Liver (tissue), 3 donors: ENCODE results near the gene CCBE1.

Experiments
- ATF3 ChIP-seq: IDR thresholded peaks from 2 replicates; pipeline ENCODE4 v1.6.1; 2016; ENCODE audit warnings: antibody characterized with exemption
- CTCF ChIP-seq: fragments of 150-350 bp; IDR thresholded peaks from 2 replicates; pipeline ENCODE4 v1.5.1; 2017; ENCODE audit warnings: improper control_type of control experiment, low read depth, low read length; ENCODE audit not compliant: missing input control
- EGR1 ChIP-seq, 2 donors: IDR thresholded peaks; 2 replicates each; pipeline ENCODE4 v1.6.1; 2016 to 2018; ENCODE audit warnings: antibody characterized with exemption in 2 of 2, low read depth in 2 of 2
- GABPA ChIP-seq, 2 donors: IDR thresholded peaks in 1 of 2; conservative IDR thresholded peaks in 1 of 2; 2 replicates each; pipeline ENCODE4 v1.6.1; 2016; ENCODE audit warnings: antibody characterized with exemption in 2 of 2, mild to moderate bottlenecking in 1 of 2, moderate library complexity in 1 of 2
- HNF4G ChIP-seq: IDR thresholded peaks from 2 replicates; pipeline ENCODE4 v1.6.1; 2016; ENCODE audit warnings: antibody characterized with exemption
- JUND ChIP-seq, 2 donors: IDR thresholded peaks; 2 replicates each; pipeline ENCODE4 v1.6.1; 2016; ENCODE audit warnings: antibody characterized with exemption in 2 of 2
- RAD21 ChIP-seq, 2 donors: IDR thresholded peaks; 2 replicates each; pipeline ENCODE4 v1.6.1; 2016; ENCODE audit warnings: antibody characterized with exemption in 2 of 2, mild to moderate bottlenecking in 2 of 2
- REST ChIP-seq: IDR thresholded peaks from 2 replicates; pipeline ENCODE4 v1.6.1; 2016; ENCODE audit warnings: antibody characterized with exemption, mild to moderate bottlenecking
- RXRA ChIP-seq, 2 donors: IDR thresholded peaks; 2 replicates each; pipeline ENCODE4 v1.6.1; 2017 to 2018; ENCODE audit warnings: antibody characterized with exemption in 2 of 2, mild to moderate bottlenecking in 1 of 2
- SP1 ChIP-seq: IDR thresholded peaks from 2 replicates; pipeline ENCODE4 v1.6.1; 2018; ENCODE audit warnings: antibody characterized with exemption, mild to moderate bottlenecking
- TAF1 ChIP-seq: conservative IDR thresholded peaks from 2 replicates; pipeline ENCODE4 v1.6.1; 2016; ENCODE audit warnings: antibody characterized with exemption, mild to moderate bottlenecking
- YY1 ChIP-seq: IDR thresholded peaks from 2 replicates; pipeline ENCODE4 v1.6.1; 2016; ENCODE audit warnings: antibody characterized with exemption, mild to moderate bottlenecking
- donor health status: healthy.
- donor health status: healthy.

GRCh38 chr18:59479776-59480175, 217.4 kb downstream of the CCBE1 start:
- no peak for TF ChIP-seq JUND (IDR thresholded peaks at IDR 0.05)
- no peak for TF ChIP-seq RAD21 (IDR thresholded peaks at IDR 0.05)
- no peak for TF ChIP-seq REST
- no peak for TF ChIP-seq TAF1
- no peak for TF ChIP-seq CTCF
- TF ChIP-seq ATF3: no peak
- TF ChIP-seq HNF4G: no peak
- TF ChIP-seq YY1: no peak
- no peak for TF ChIP-seq GABPA (IDR thresholded peaks at IDR 0.05 in 1 of 2, conservative IDR thresholded peaks at IDR 0.05 in 1 of 2)
- no peak for TF ChIP-seq EGR1 (IDR thresholded peaks at IDR 0.05; ENCODE audit: low read depth in 2 of 2)
- no peak for TF ChIP-seq SP1
- no peak for TF ChIP-seq RXRA (IDR thresholded peaks at IDR 0.05)
